GM10266 (cell line): ENCODE data around the gene GALNT2.

ENCODE experiments used
- DNase-seq: peaks from one replicate; pipeline ENCODE4 v3.0.0; 2012; ENCODE audit errors: extremely low spot score
- CTCF ChIP-seq: IDR thresholded peaks from 2 replicates; pipeline ENCODE4 v1.5.1; 2012; ENCODE audit warnings: mild to moderate bottlenecking, low read depth; ENCODE audit not compliant: control insufficient read depth, insufficient read depth; ENCODE audit errors: missing control alignments

The GALNT2 gene

DNA sequence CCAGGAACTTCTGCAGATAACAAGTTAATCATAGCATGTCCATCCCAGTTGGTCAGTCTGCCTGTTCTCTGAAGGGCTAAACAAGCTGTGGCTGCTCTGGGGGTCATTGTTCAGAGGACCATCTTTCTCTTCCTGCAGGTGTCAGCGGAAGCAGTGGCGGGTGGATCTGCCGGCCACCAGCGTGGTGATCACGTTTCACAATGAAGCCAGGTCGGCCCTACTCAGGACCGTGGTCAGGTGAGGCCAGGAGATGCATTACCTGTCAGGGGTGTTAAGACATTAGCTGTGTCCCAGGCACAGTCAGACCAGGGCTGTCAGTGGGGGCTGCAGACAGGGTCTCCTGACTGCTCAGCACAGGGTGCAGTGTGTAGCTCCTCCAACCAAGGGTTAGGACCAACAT lies 168.8 kb downstream of the GALNT2 start:
- DNase-seq, result no peak
- TF ChIP-seq CTCF, result no peak

- DNase-seq, result no peak
- no peak for TF ChIP-seq CTCF
These were observed 169.4 kb downstream of the GALNT2 start for GRCh38 chr1:230236301-230237008.

DNA sequence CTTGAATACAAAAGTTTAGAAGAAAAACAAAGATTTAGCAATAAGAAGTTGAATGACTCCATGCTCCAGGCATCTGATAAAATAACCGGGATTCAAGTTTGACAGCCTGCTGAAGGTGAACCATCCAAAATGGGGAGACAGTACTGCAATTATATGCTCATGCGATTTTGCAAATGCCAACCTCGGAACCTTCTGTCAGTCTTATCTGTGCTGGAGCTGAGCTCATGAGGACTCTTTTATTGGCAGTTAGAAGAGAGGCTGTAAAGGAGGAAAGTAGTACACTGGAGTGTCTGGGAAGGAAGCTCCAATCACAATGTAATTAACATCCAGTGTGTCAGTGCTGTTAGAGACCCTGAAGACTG lies 170.0 kb downstream of the GALNT2 start:
- TF ChIP-seq CTCF, result no peak
- no peak for DNase-seq

- no peak for TF ChIP-seq CTCF
- DNase-seq, result no peak
These were observed 170.8 kb downstream of the GALNT2 start for GRCh38 chr1:230237805-230238204.

DNA sequence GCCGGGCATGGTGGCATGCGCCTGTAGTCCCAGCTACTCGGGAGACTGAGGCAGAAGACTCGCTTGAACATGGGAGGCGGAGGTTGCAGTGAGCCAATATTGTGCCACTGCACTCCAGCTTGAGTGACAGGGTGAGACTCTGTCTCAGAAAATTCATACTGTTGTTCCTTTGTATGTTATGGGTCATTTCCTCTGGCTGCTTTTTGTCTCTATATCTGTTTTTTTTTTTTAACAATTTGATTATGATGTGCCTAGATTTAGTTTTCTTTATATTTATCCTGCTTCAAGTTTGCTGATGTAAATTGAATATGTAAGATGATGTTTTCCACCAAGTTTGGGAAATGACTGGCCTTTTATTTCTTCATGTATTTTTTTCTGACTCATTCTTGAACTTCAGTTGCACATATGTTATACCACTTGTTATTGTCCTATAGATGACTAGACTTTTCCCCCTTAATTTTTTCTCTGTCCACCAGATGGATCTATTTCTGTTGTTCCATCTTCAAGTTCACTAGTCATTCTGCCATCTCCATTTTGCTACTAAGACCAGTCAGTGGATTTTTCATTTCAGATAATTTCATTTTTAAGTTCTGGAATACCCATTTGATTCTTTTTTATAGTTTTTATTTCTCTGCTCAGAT lies 173.5 kb downstream of the GALNT2 start:
- DNase-seq, result no peak
- no peak for TF ChIP-seq CTCF

DNA sequence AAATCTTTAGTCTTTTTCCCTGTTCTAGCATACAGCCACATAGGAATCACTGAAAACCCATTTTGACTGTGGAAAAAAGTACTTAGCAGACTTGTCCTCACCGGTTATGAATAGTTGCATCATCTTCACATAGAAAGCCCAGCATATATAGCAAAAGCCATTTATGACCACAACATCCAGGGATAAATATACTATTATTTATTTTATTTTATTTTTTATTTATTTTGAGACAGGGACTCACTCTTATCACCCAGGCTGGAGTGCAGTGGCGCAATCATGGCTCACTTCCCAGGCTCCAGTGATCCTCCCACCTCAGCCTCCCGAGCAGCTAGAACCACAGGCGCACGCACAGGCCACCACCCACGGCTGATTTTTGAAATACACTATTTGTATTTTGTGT lies 175.3 kb downstream of the GALNT2 start:
- DNase-seq, result no peak
- no peak for TF ChIP-seq CTCF

GRCh38 chr1:230243146-230243545 lies 176.1 kb downstream of the GALNT2 start:
- TF ChIP-seq CTCF, result no peak
- no peak for DNase-seq
